ENCODE data around the gene BANF1. TPM values are rescaled to one million over a fixed set of nuclear protein-coding genes. Genes with fewer than 3 reads are reported as not detected.

Gene BANF1
- total and polyA plus RNA-seq, 7 experiments from 2014 or later, result 54.5 to 234 (median 107) TPM

GRCh38 chr11:66011785-66012303 lies 9.5 kb downstream of the BANF1 start, which contains the start of gene CST6:
Gene CST6, plus strand, starts transcription at chr11:66012008. Its CDS starts 37 bp downstream, at chr11:66012045.
- H3K4me1 Mint-ChIP-seq, result peaks cover 0 to 4% (median 0%) of the 10 kb centered on the region in 7 donors
- DNase-seq, result no peak
- H3K9me3 Mint-ChIP-seq, result no peaks in the 10 kb centered on the region
- Histone ChIP-seq H3K4me1 (ENCODE audit: control insufficient read depth in 2 of 2, insufficient read depth in 2 of 2, low read length in 2 of 2) (peaks cover 0 to 8% of the 10 kb centered on the region in 2 donors), H3K9me3 (ENCODE audit: control insufficient read depth in 2 of 3, low read length in 3 of 3) (no peaks in the 10 kb centered on the region), H3K4me3 (ENCODE audit: low read length) (no peak within 1 kb of the TSS), H3K27ac (ENCODE audit: low read depth, low read length) (no peak within 1 kb of the TSS), H3K36me3 (ENCODE audit: control insufficient read depth in 2 of 3, insufficient read depth in 3 of 3, low read length in 3 of 3) (no peaks in the 10 kb centered on the region), H3K27me3 (ENCODE audit: control insufficient read depth in 2 of 2, insufficient read depth in 2 of 2, low read length in 2 of 2) (peaks cover 0 to 13% of the 10 kb centered on the region in 2 donors)
- intact Hi-C loops (cut with micrococcal nuclease), result no loop called here
- peaks cover 0 to 37% (median 6%) of the 10 kb centered on the region in 5 donors for H3K27me3 Mint-ChIP-seq
- no peaks in the 10 kb centered on the region for H3K36me3 Mint-ChIP-seq
- ChIA-PET POLR2A (interaction anchor here (0.6 to 0.7 kb wide), 3 partner anchors 21 to 1255 kb away, joined by 3 read pairs; no protein-coding TSS in a partner anchor), CTCF (interaction anchor here (1.0 to 1.3 kb wide), 2 partner anchors 10 to 11 kb away, joined by 3 read pairs; partner anchors contain the start of genes BANF1 and EIF1AD)
- H3K27ac Mint-ChIP-seq, result no peak within 1 kb of the TSS
- no peak for ATAC-seq
- peak within 1 kb of the TSS in 5 of 10 donors; percentile 21 to 50 (median 40) for H3K4me3 Mint-ChIP-seq

- POLR2A ChIA-PET, result interaction anchor here (0.6 to 0.9 kb wide), 3 partner anchors 10 to 1256 kb away, joined by 3 read pairs; partner anchors contain the start of gene BANF1
- DNase-seq, result no peak
- no peak overlapping the region for H3K4me3 ChIP-seq (ENCODE audit: low read length)
These were observed 10.2 kb downstream of the BANF1 start for GRCh38 chr11:66012371-66012945.

GRCh38 chr11:66012946-66013761 lies 10.9 kb downstream of the BANF1 start:
- Histone ChIP-seq H3K36me3 (ENCODE audit: control insufficient read depth in 2 of 3, insufficient read depth in 3 of 3, low read length in 3 of 3) (no peaks in the 10 kb centered on the region), H3K4me3 (ENCODE audit: low read length) (no peak overlapping the region), H3K27me3 (ENCODE audit: control insufficient read depth in 2 of 2, insufficient read depth in 2 of 2, low read length in 2 of 2) (peaks cover 0 to 13% of the 10 kb centered on the region in 2 donors), H3K27ac (ENCODE audit: low read depth, low read length) (no peak overlapping the region), H3K9me3 (ENCODE audit: control insufficient read depth in 2 of 3, low read length in 3 of 3) (no peaks in the 10 kb centered on the region), H3K4me1 (ENCODE audit: control insufficient read depth in 2 of 2, insufficient read depth in 2 of 2, low read length in 2 of 2) (peaks cover 0 to 8% of the 10 kb centered on the region in 2 donors)
- ChIA-PET POLR2A (interaction anchor here (0.9 kb wide), 1 partner anchor 11 kb away, joined by 3 read pairs; the partner anchor contains the start of gene BANF1), CTCF (no interaction called here)
- H3K36me3 Mint-ChIP-seq, result no peaks in the 10 kb centered on the region
- H3K4me1 Mint-ChIP-seq, result peaks cover 0 to 4% (median 0%) of the 10 kb centered on the region in 7 donors
- intact Hi-C loops (cut with micrococcal nuclease), result no loop called here
- ATAC-seq (peak; percentile 73), DNase-seq (no peak)
- no peak overlapping the region for H3K27ac Mint-ChIP-seq
- no peak overlapping the region for H3K4me3 Mint-ChIP-seq
- H3K27me3 Mint-ChIP-seq, result peaks cover 0 to 37% (median 6%) of the 10 kb centered on the region in 5 donors
- H3K9me3 Mint-ChIP-seq, result no peaks in the 10 kb centered on the region

More at GRCh38 chr11:66012371-66012945, 10.2 kb downstream of the BANF1 start:
- H3K36me3 ChIP-seq (ENCODE audit: control insufficient read depth in 2 of 3, insufficient read depth in 3 of 3, low read length in 3 of 3), result no peaks in the 10 kb centered on the region
- H3K36me3 Mint-ChIP-seq, result no peaks in the 10 kb centered on the region
- no peak overlapping the region for H3K27ac ChIP-seq (ENCODE audit: low read depth, low read length)
- peaks cover 0 to 13% of the 10 kb centered on the region in 2 donors for H3K27me3 ChIP-seq (ENCODE audit: control insufficient read depth in 2 of 2, insufficient read depth in 2 of 2, low read length in 2 of 2)
- intact Hi-C loops (cut with micrococcal nuclease), result no loop called here
- no peaks in the 10 kb centered on the region for H3K9me3 ChIP-seq (ENCODE audit: control insufficient read depth in 2 of 3, low read length in 3 of 3)
- H3K4me1 Mint-ChIP-seq, result peaks cover 0 to 4% (median 0%) of the 10 kb centered on the region in 7 donors
- H3K27me3 Mint-ChIP-seq, result peaks cover 0 to 37% (median 6%) of the 10 kb centered on the region in 5 donors
- no peak for ATAC-seq
- H3K4me3 Mint-ChIP-seq, result peak overlapping the region in 4 of 10 donors; percentile 12 to 42 (median 34)
- H3K4me1 ChIP-seq (ENCODE audit: control insufficient read depth in 2 of 2, insufficient read depth in 2 of 2, low read length in 2 of 2), result peaks cover 0 to 8% of the 10 kb centered on the region in 2 donors
- no peaks in the 10 kb centered on the region for H3K9me3 Mint-ChIP-seq
- no peak overlapping the region for H3K27ac Mint-ChIP-seq
- CTCF ChIA-PET, result no interaction called here

GRCh38 chr11:66013762-66014100 lies 11.4 kb downstream of the BANF1 start:
- POLR2A ChIA-PET, result no interaction called here
- H3K4me1 Mint-ChIP-seq, result peaks cover 0 to 4% (median 0%) of the 10 kb centered on the region in 7 donors
- intact Hi-C loops (cut with micrococcal nuclease), result no loop called here

GRCh38 chr11:66014804-66015453 lies 12.6 kb downstream of the BANF1 start:
- Histone ChIP-seq H3K4me1 (ENCODE audit: control insufficient read depth in 2 of 2, insufficient read depth in 2 of 2, low read length in 2 of 2) (peaks cover 0 to 8% of the 10 kb centered on the region in 2 donors), H3K36me3 (ENCODE audit: control insufficient read depth in 2 of 3, insufficient read depth in 3 of 3, low read length in 3 of 3) (no peaks in the 10 kb centered on the region), H3K27ac (ENCODE audit: low read depth, low read length) (no peak overlapping the region), H3K9me3 (ENCODE audit: control insufficient read depth in 2 of 3, low read length in 3 of 3) (no peaks in the 10 kb centered on the region), H3K4me3 (ENCODE audit: low read length) (no peak overlapping the region), H3K27me3 (ENCODE audit: control insufficient read depth in 2 of 2, insufficient read depth in 2 of 2, low read length in 2 of 2) (peaks cover 0 to 13% of the 10 kb centered on the region in 2 donors)
- ATAC-seq (no peak), DNase-seq (no peak)
- ChIA-PET CTCF (no interaction called here), POLR2A (no interaction called here)
- Mint-ChIP-seq H3K4me1 (peaks cover 0 to 4% (median 0%) of the 10 kb centered on the region in 7 donors), H3K27ac (peak overlapping the region in 1 of 9 donors; percentile 51), H3K9me3 (no peaks in the 10 kb centered on the region), H3K4me3 (no peak overlapping the region), H3K36me3 (no peaks in the 10 kb centered on the region), H3K27me3 (peaks cover 0 to 32% (median 6%) of the 10 kb centered on the region in 5 donors)
- intact Hi-C loops (cut with micrococcal nuclease), result no loop called here

More at GRCh38 chr11:66013762-66014100, 11.4 kb downstream of the BANF1 start:
- Histone ChIP-seq H3K9me3 (ENCODE audit: control insufficient read depth in 2 of 3, low read length in 3 of 3) (no peaks in the 10 kb centered on the region), H3K27ac (ENCODE audit: low read depth, low read length) (no peak overlapping the region), H3K4me1 (ENCODE audit: control insufficient read depth in 2 of 2, insufficient read depth in 2 of 2, low read length in 2 of 2) (peaks cover 0 to 8% of the 10 kb centered on the region in 2 donors), H3K27me3 (ENCODE audit: control insufficient read depth in 2 of 2, insufficient read depth in 2 of 2, low read length in 2 of 2) (peaks cover 0 to 13% of the 10 kb centered on the region in 2 donors), H3K36me3 (ENCODE audit: control insufficient read depth in 2 of 3, insufficient read depth in 3 of 3, low read length in 3 of 3) (no peaks in the 10 kb centered on the region), H3K4me3 (ENCODE audit: low read length) (no peak overlapping the region)
- DNase-seq (no peak), ATAC-seq (no peak)
- H3K9me3 Mint-ChIP-seq, result no peaks in the 10 kb centered on the region
- no peak overlapping the region for H3K4me3 Mint-ChIP-seq
- H3K36me3 Mint-ChIP-seq, result no peaks in the 10 kb centered on the region
- CTCF ChIA-PET, result no interaction called here
- H3K27me3 Mint-ChIP-seq, result peaks cover 0 to 37% (median 6%) of the 10 kb centered on the region in 5 donors
- H3K27ac Mint-ChIP-seq, result no peak overlapping the region

- H3K27ac Mint-ChIP-seq, result no peak overlapping the region
- intact Hi-C loops (cut with micrococcal nuclease), result no loop called here
- Histone ChIP-seq H3K4me3 (ENCODE audit: low read length) (no peak overlapping the region), H3K36me3 (ENCODE audit: control insufficient read depth in 2 of 3, insufficient read depth in 3 of 3, low read length in 3 of 3) (no peaks in the 10 kb centered on the region), H3K4me1 (ENCODE audit: control insufficient read depth in 2 of 2, insufficient read depth in 2 of 2, low read length in 2 of 2) (peaks cover 0 to 8% of the 10 kb centered on the region in 2 donors), H3K27ac (ENCODE audit: low read depth, low read length) (no peak overlapping the region), H3K27me3 (ENCODE audit: control insufficient read depth in 2 of 2, insufficient read depth in 2 of 2, low read length in 2 of 2) (peaks cover 0 to 13% of the 10 kb centered on the region in 2 donors), H3K9me3 (ENCODE audit: control insufficient read depth in 2 of 3, low read length in 3 of 3) (no peaks in the 10 kb centered on the region)
- no peaks in the 10 kb centered on the region for H3K9me3 Mint-ChIP-seq
- H3K27me3 Mint-ChIP-seq, result peaks cover 0 to 28% (median 6%) of the 10 kb centered on the region in 5 donors
- ChIA-PET CTCF (no interaction called here), POLR2A (no interaction called here)
- no peaks in the 10 kb centered on the region for H3K36me3 Mint-ChIP-seq
- no peak overlapping the region for H3K4me3 Mint-ChIP-seq
- H3K4me1 Mint-ChIP-seq, result peaks cover 0 to 6% (median 0%) of the 10 kb centered on the region in 7 donors
- DNase-seq (no peak), ATAC-seq (no peak)
These were observed 13.2 kb downstream of the BANF1 start for GRCh38 chr11:66015454-66015881.
